C4-2B (cell line): ENCODE data around the gene KIDINS220.

Experiments used
- H3K27ac ChIP-seq: fragments of 450-650 bp; 2 replicates; pipeline ENCODE4 v1.5.1; 2017
- CTCF ChIP-seq: fragments of 450-650 bp; conservative IDR thresholded peaks from 2 replicates; pipeline ENCODE4 v1.5.1; 2017; ENCODE audit warnings: mild to moderate bottlenecking
- ZFX ChIP-seq: fragments of 450-650 bp; IDR thresholded peaks from 2 replicates; pipeline ENCODE4 v1.6.1; 2017

Gene KIDINS220

DNA sequence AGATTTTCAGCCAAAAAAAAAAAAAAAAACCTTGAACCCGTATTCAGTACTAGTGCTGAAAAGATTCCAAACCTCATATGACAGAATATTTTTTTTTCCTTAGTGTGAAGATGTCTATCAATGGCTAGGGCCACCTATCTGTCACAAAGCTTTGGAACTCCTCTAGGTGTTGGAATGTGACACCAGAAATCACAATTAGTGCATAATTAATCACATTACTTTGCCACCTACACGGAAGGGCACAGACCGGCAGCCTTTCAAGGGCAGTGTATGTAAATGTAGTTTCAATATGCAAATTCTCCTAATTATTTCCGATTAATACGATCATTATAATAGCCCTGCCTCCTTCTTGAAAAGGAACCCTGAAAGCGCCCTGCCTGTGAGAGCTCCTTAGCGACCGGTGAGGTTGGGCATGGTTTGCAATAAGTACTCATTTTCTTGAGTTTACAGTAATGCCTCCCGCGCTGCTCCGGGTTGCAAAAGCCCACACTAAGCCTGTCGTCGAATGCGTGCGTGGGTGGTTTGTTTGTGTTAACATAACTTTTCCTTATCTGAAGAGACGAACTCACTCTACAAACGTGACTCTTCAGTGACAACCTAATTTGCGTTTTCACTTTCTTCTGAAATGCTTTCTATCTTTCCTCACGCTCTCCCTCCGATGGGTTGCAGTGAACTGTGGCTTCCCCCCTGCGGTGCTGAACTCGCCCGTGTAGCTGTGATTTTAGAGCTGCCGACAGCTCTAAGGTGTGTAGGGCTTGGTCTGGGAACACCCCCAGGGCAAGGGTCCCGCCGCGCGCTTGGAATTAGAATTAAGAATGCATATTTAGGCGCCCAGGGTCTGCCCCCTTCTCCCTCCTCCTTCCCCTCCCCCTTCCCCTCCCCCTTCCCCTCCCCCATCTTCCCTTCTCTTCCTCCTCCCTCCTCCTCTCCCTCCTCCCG lies 156.3 kb downstream of the KIDINS220 start:
- H3K27ac ChIP-seq = peak overlapping the region; percentile 84
- TF ChIP-seq ZFX (no peak), CTCF (no peak)

- H3K27ac ChIP-seq = peak overlapping the region; percentile 99
- TF ChIP-seq CTCF (no peak), ZFX (no peak)
These were observed 157.3 kb downstream of the KIDINS220 start for GRCh38 chr2:8679827-8680731.

DNA sequence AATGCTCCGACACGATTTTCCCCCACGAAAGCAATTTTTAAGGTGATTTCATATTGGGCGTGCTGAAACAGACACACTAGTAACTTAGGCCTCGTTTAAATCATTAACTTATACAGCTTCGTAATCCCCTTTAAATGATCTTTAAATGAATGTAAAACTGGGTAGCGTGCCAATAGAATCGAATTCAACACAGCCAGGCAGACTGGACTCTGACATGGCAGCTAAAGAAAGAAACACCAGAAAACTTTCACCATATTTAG lies 157.9 kb downstream of the KIDINS220 start:
- H3K27ac ChIP-seq = peak overlapping the region; percentile 99
- TF ChIP-seq CTCF = no peak
- no peak for TF ChIP-seq ZFX
